DMS79 (cell line): ENCODE results near the gene FCMR.
A peak's percentile ranks its signal among the peaks of the same experiment; 100 is the strongest.

Experiments
- DNase-seq: peaks from one replicate; lab custom pipeline; 2025; lab: John Stamatoyannopoulos, UW

FCMR gene

DNA sequence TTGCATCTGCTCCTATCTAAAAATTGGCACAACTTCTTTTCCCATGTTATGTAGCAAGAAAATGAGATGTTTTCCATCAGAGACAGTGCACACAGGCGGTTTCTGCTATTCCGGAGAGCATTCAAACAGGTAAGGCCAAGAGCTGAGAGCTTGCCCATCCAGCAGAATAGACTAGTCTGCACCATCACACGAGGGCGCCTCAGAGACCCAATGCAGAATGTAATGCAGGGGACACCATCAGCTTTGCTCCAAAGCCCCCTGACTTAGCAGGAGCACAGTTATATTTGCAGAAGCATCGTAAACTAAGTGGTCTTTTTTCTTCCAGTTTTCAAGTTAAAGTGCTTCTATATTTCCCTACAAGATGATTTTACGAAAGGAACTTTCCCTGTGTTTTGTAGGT is 19.8 kb downstream of the FCMR start:
- no peak for DNase-seq

- DNase-seq = no peak
Observed at GRCh38 chr1:206900149-206900548, 21.6 kb downstream of the FCMR start.

- no peak for DNase-seq
Observed at GRCh38 chr1:206899717-206900116, 22.0 kb downstream of the FCMR start.

DNA sequence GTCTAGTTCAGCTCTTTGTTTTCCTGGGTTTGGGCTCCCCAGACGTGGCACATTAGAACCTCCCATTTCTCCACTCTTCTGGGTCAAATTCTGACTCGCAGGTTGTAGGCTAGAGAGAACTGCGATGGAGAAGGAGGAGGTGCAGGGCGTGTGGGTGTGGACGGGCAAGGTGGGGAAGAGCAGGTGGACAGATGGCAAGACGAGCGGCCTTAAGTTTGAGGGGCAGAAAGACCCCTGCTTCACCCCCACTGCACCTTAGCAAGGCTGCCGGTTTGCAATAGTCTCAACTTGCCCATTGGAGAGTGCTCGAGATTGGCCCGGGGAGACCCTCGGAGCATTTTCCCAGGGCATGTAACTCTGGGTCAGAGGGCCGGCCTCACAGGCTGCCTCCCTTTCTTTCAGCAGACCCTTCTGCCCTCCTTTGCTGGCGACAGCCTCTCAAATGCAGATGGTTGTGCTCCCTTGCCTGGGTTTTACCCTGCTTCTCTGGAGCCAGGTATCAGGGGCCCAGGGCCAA is 22.8 kb downstream of the FCMR start:
- DNase-seq = no peak

DNA sequence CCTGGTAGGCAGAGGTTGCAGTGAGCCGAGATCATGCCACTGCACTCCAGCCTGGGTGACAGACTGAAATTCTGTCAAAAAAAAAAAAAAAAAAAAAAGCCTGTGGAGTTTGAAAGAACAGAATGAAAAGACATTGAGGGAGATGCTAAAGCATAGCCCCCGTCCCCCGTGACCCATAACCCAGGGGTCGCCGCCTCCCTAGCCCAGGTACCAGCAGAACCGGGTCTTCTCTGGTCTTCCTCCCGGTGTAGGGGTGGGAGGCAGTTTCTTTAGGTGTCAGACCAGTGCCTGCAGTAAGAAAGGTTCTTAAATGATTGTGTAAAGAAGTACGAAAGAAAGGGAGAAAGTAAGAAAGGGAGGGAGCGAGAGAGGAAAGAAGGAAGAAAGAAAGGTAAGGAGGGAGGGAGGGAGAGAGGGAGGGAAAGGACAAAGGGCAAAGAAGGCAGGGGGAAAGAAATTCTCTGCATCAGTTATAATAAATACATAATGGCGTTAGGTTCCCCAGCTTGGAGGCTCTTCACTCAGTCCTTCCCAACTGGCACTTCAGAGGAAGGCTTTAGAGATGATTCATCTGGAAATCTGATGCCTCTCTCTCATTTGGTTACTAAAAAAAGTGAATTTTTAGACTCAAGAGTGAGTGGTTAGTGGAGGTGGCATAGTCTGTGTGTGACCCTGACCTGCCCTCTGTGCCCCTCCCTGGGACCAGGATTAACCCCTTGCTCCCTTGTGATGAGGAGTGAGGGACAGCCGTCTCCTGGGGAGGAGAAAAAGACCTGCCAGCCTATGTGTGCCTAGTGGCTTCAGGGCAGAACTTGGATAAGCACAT is 23.4 kb downstream of the FCMR start:
- DNase-seq = peak; percentile 28

- DNase-seq = no peak
Observed at GRCh38 chr1:206897175-206897574, 24.6 kb downstream of the FCMR start, which contains the start of gene IL24. TSS of gene IL24 (plus strand) at chr1:206897443. CDS start at chr1:206897833, 390 bp downstream.

DNA sequence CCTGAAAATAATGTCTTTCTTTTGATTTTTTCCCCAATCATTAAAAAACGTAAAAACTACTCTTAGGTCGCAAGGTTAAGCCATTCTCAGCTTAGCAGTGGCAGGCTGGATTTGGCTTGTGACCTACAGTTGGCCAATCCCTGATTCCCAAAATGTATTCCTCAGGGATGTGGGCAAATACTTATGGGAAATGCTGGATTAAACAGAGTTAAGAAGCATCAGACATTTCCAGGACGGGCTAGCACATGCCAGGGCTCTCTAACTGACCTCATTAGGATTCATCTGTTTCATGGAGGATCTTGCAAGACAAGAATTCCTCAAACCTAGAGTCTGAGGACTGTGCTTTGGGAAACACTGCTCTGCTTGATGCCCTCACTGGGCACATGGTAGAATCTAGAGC is 25.5 kb downstream of the FCMR start:
- DNase-seq = no peak

DNA sequence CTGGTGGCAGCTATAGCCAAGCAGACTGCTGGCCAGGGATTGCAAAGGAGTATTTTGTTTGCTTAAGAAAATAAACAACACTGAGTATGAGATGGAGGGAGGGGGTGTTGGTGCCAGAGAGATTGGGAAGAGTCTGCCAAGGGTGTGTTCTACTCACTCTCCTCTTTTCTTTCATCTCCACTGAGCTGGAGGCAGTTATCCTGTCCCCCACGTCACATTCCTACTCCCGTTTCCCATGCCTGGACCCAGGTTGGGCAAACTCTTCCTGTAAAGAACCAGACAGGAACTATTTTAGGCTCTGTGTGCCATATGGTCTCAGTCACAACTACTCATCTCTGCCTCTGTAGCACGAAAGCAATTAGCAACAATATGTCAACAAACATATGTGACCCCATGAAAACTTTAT is 25.9 kb downstream of the FCMR start:
- DNase-seq = no peak

GRCh38 chr1:206895325-206895724 is 26.4 kb downstream of the FCMR start:
- DNase-seq = peak; percentile 74

- DNase-seq = no peak
Observed at GRCh38 chr1:206893380-206893779, 28.4 kb downstream of the FCMR start.

DNA sequence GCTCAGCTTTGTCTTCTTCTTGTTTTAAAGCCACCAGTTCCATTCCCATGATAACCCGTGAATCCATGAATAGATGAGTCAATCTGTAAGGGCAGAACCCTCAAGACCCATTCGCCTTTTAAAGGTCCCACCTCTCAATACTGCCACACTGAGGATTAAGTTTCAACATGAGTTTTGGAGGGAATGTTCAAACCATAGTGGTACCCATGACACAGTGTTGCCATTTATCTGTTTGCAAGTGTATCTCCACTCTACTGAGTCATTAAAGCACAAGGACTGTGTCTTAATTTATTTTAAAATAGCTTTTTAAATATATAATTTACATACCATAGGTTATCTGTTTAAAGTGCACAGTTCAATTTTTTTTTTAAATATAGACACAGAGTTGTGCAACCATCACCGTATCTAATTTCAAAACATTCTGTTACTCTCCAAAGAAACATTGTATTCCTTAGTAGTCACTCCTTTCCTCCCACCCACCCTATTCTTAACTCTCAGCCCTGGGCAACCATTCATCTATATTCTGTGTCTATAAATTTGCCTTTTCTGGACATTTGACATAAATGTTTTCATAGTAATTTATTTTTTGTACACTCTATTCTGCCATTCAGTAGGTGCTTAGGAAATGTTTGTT is 29.3 kb downstream of the FCMR start:
- no peak for DNase-seq

DNA sequence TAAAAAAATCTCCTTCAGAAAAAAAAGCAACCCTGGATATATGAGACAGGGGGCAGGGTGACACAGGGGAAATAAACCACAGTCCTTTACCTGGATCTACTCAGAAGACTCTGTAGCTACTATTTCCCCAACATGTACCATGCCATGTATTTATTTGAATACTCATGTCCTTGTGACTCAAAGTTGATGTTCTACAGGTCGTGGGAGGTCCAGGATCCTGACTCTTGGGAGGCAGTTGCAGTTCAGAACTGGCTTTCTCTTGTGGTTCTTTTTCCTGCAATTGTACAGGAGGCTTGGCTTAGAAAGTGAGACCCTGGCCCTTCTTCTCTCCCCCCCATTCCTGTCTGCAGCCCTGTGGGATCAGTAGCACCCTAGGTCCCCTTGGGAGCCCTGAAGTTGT is 30.3 kb downstream of the FCMR start:
- no peak for DNase-seq

DNA sequence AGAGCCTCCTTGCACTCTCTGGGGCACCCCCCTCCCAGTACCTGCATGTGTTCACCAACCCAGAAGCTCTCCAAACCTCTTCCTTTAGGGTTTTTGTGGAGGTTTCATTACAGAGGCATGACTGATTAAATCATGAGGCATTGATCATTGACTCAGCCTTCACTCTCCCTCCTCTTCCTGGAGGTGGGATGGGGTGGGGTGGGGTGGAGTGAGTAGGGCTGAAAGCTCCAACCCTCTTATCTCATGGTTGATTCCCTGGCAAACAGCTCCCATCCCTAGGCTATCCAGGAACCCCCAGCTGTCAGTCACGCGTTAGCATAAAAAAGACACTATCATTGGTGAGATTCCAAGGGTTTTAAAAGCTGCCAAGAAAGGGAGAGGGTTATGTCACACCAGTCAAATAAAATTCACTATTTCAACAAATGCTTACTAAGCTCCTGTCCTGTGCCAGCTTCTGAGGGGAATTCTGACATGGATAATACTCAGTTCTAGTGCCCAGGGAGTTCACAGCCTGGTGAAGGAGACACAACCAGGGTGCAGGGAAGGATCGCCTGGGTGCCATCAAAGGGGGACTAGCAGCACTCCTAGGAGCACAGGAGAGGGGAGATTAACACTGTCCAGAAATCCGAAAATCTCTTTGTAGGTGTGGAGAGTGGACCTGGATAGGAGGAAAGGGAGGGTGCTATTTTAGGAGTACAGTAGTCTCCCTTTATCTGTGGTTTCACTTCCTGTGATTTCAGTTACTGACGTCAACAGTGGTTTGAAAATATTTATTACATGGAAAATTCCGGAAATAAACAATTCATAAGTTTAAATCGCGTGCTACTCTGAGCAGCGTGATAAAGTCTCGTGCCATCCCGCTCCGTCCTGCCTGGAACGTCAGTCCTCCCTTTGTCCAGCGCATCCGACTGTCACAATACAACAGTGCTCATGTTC is 31.3 kb downstream of the FCMR start:
- DNase-seq = no peak

- peak; percentile 63 for DNase-seq
Observed at GRCh38 chr1:206887701-206888100, 34.0 kb downstream of the FCMR start.

DNA sequence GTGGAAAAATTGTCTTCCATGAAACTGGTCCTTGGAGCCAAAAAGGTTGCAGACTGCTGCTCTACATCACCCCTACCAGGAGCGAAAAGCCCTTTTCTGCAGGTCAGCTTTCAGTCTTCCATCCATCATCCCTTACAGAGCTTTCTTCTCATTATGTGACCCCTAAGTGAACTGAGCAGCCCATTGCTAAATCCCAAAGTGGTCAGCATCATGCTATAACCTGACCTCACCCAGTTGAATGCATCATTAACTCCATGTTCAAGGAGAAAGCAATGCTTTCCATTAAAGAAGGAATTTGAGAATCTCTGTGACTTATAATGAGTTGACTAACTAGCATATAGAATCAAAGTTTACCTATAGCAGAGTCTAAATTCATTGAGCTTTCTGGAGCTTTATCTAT is 34.9 kb downstream of the FCMR start:
- no peak for DNase-seq

GRCh38 chr1:206885341-206886060 is 36.2 kb downstream of the FCMR start:
- peak; percentile 24 for DNase-seq

- no peak for DNase-seq
Observed at GRCh38 chr1:206883876-206884275, 37.9 kb downstream of the FCMR start.

DNA sequence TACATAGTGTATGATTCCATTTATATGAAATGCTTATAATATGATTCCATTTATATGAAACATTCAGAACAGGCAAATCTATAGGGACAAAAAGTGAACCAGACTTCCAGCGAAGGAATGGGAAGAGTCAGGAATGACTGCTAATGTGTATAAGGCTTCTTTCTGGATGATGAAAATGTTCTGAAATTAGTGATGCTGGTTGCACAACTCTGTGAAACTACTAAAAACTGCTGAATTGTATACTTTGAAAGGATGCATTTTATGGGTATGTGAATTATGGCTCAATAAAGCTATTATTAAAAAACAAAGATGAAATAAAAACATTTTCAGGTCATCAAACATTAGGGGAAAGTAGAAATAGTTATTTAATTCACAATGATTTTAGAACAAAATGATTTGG is 38.6 kb downstream of the FCMR start:
- DNase-seq = no peak

DNA sequence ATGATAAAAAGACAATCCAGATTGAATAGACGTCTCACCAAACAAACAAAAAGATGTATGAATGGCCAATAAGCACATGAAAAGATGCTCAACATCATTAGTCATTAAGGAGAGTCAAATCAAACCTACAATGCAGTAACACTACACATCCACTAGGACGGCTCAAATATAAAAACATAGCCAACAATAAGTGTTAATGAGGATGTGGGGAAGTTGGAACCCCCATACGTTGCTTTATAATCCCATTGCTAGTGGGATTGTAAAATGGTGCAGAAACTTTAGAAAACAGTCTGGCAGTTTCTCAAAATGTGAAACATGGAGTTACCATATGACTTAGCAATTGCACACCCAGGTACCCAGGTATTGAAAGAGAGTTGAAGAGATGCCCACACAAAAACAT is 39.2 kb downstream of the FCMR start:
- no peak for DNase-seq

- DNase-seq = no peak
Observed at GRCh38 chr1:206880314-206880713, 41.4 kb downstream of the FCMR start.

DNA sequence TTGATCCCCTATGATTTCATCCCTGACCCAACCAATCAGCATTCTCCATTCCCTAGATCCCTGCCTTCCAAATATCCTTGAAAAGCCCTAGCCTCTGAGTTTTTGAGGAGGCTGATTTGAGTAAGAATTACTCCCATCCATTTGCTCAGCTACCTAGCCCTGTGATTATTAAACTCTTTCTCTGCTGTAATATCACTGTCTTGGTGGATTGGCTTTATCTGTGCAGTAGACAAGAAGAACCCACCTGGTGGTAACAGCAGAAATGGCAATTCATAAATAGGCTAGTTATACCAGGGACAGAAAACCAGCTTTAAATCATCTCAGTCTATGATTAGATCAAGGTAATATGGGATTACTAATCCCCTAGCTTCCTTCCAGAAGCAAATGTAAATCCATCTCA is 43.3 kb downstream of the FCMR start:
- DNase-seq = no peak
